ENCODE data around the gene PADI1. TPM values are rescaled to one million over a fixed set of nuclear protein-coding genes. Genes with fewer than 3 reads are reported as not detected.

The PADI1 gene
- total and polyA plus RNA-seq, 10 donors = 0.03 to 0.76 (median 0.31) TPM; not detected in 4

DNA sequence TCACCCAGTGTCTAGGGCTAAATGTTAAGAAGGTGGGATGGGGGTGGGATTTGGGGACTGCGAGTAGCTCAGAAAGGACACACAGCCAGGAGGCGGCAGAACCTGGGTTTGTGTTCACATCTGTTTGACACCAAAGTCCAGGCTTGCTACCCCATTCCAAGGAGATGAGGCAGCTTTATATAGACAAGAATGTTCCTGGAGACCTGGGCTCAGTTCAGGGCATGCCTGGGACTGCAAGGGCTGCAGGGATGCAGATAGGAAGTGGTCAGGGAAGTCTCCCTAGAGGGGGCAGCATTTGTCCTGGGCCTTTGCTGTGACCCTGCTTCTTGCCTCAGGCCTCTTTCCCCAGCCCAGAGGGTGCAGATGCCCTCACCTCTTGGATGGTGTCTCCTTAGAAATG, 60.2 kb downstream of the PADI1 start:
- Histone ChIP-seq H3K36me3 (no peaks in the 10 kb centered on the region), H3K9me3 (peaks cover 0 to 9% (median 0%) of the 10 kb centered on the region in 8 donors), H3K4me3 (no peak overlapping the region), H3K4me1 (no peaks in the 10 kb centered on the region), H3K27ac (no peak overlapping the region), H3K27me3 (replicated peaks in 1 of 7) (peaks cover 0 to 8% (median 0%) of the 10 kb centered on the region in 7 donors)
- DNase-seq = no peak
- TF ChIP-seq POLR2AphosphoS5 (IDR thresholded peaks at IDR 0.05) = no peak
- TF ChIP-seq CTCF (IDR thresholded peaks at IDR 0.05 in 8 of 11, conservative IDR thresholded peaks at IDR 0.05 in 3 of 11) = no peak
- TF ChIP-seq POLR2A (IDR thresholded peaks at IDR 0.05) = no peak
- intact Hi-C loops (cut with DNase I; ENCODE audit: low total_unique reads) = no loop called here
- WGBS, 5 donors = 72 to 96% (median 94%) methylated on average over 2 of the region's 2 CpGs

DNA sequence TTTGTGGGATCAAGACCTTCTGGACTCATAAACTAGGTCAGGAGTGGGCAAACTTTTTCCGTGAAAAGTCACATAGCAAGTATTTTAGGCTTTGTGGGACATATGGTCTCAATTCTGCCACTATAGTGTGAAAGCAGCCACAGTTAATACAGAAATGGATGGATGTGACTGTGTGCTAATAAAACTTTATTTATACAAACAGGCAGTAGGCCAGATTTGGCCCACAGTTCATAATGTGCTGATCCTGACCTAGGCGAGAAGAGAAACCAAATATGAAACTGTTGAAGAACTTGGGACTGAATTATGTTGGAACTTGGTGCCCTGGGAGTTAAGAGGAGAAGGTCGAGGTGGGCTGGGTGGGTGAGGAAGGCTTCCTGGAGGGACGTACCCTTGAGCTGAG, 61.0 kb downstream of the PADI1 start:
- intact Hi-C loops (cut with DNase I; ENCODE audit: low total_unique reads) = no loop called here
- no peak for DNase-seq
- Histone ChIP-seq H3K4me1 (no peaks in the 10 kb centered on the region), H3K36me3 (no peaks in the 10 kb centered on the region), H3K27me3 (replicated peaks in 1 of 7) (no peaks in the 10 kb centered on the region), H3K4me3 (no peak overlapping the region), H3K27ac (no peak overlapping the region), H3K9me3 (peaks cover 0 to 9% (median 0%) of the 10 kb centered on the region in 8 donors)
- WGBS, 5 donors = 84 to 96% (median 87%) methylated on average over 4 of the region's 4 CpGs
- TF ChIP-seq CTCF (IDR thresholded peaks at IDR 0.05 in 8 of 11, conservative IDR thresholded peaks at IDR 0.05 in 3 of 11) (no peak), POLR2A (IDR thresholded peaks at IDR 0.05) (no peak), POLR2AphosphoS5 (IDR thresholded peaks at IDR 0.05) (no peak)

DNA sequence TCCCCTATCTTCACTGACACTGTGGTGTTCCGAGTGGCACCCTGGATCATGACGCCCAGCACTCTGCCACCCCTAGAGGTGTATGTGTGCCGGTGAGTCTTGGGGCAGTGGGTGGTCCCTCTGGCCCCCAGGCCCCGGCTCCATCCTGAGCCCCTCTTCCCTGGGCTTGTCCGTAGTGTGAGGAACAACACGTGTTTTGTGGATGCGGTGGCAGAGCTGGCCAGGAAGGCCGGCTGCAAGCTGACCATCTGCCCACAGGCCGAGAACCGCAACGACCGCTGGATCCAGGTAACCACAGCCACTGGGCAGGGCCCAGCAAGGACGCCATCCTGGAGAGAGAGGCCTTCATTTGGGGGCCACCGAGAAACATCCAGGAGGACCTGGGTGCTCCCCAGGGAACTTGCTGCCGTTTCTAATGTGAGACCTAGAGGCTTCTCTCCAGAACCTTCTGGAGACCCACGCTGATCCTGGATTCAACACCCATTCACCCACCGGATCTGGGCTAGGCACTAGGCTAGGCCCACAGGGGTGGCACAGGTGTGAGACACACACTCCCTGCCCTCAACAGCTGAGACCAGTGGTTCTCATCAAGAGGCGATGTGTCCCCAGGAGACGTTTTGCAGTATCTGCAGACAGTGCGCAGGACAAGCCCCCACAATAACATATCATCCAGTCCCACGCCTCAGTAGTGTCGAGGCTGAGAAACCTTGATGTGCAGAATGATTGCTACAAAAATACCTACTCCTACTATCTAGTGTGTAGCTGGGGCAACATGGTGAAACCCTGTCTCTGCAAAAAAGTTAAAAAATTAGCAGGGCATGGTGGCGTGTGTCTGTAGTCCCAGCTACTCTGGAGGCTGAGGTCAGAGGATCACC, 66.2 kb downstream of the PADI1 start:
- intact Hi-C loops (cut with DNase I; ENCODE audit: low total_unique reads) = no loop called here
- Histone ChIP-seq H3K4me1 (peaks cover 0 to 5% (median 0%) of the 10 kb centered on the region in 6 donors), H3K27me3 (replicated peaks in 1 of 7) (peaks cover 0 to 21% (median 0%) of the 10 kb centered on the region in 7 donors), H3K36me3 (no peaks in the 10 kb centered on the region), H3K9me3 (no peaks in the 10 kb centered on the region), H3K27ac (no peak overlapping the region), H3K4me3 (no peak overlapping the region)
- TF ChIP-seq POLR2A (IDR thresholded peaks at IDR 0.05) = no peak
- TF ChIP-seq POLR2AphosphoS5 (IDR thresholded peaks at IDR 0.05) = no peak
- no peak for TF ChIP-seq CTCF (IDR thresholded peaks at IDR 0.05 in 8 of 11, conservative IDR thresholded peaks at IDR 0.05 in 3 of 11)
- 90 to 96% (median 92%) methylated on average over 14 to 23 of the region's 23 CpGs for WGBS, 5 donors
- peak; percentile 51 for DNase-seq

DNA sequence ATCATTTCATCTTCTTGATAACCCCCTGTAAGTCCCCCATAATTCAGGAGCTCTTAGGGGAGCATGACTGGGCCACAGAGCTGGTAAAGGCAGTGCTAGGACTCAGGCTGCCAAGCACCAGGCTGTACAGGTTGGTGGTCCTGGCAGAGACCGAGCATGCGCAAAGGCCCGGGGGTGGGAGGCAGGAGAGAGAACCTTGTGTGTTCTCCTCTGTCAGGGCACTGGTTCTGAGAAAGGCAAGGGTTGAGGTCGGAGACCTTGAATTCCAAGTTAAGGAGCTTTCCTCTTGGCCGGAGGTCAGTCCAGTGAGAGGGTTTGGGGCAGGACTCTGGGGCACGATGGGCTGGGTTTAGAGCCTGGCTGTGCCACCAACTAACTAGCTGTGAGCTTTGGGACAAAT, 67.1 kb downstream of the PADI1 start:
- peaks cover 0 to 31% (median 0%) of the 10 kb centered on the region in 7 donors for H3K27me3 ChIP-seq (replicated peaks in 1 of 7)
- H3K9me3 ChIP-seq = no peaks in the 10 kb centered on the region
- no peaks in the 10 kb centered on the region for H3K36me3 ChIP-seq
- 86 to 92% (median 89%) methylated on average over 6 of the region's 6 CpGs for WGBS, 5 donors
- no peak overlapping the region for H3K27ac ChIP-seq
- TF ChIP-seq POLR2AphosphoS5 (IDR thresholded peaks at IDR 0.05) = no peak
- no peak for TF ChIP-seq POLR2A (IDR thresholded peaks at IDR 0.05)
- TF ChIP-seq CTCF (IDR thresholded peaks at IDR 0.05 in 8 of 11, conservative IDR thresholded peaks at IDR 0.05 in 3 of 11) = no peak
- no peak overlapping the region for H3K4me3 ChIP-seq
- peak; percentile 68 for DNase-seq
- H3K4me1 ChIP-seq = peaks cover 0 to 15% (median 0%) of the 10 kb centered on the region in 6 donors
- intact Hi-C loops (cut with DNase I; ENCODE audit: low total_unique reads) = no loop called here

Data from spleen (tissue), 11 donors.